Smooth muscle cell (in vitro differentiated cells): ENCODE results near the gene TRIM41. TPM values are rescaled to one million over a fixed set of nuclear protein-coding genes. Genes with fewer than 3 reads are reported as not detected.
A peak's percentile ranks its signal among the peaks of the same experiment; 100 is the strongest.

Source experiments
- DNase-seq: peaks from one replicate; lab custom pipeline; 2025; ENCODE audit not compliant: unreplicated experiment; lab: John Stamatoyannopoulos, UW
- H2AFZ ChIP-seq: fragments of 200-600 bp; sonication (generic); 2 replicates; pipeline ENCODE4 v1.6.0; 2016; ENCODE audit warnings: antibody characterized with exemption, low read depth, mild to moderate bottlenecking
- H3F3A ChIP-seq: fragments of 200-600 bp; sonication (generic); 2 replicates; pipeline ENCODE4 v1.6.0; 2017; ENCODE audit warnings: antibody characterized with exemption, low read depth
- H3K27ac ChIP-seq: fragments of 200-600 bp; sonication (generic); 2 replicates; pipeline ENCODE4 v1.5.1; 2016; ENCODE audit warnings: low read depth, mild to moderate bottlenecking
- H3K27me3 ChIP-seq: fragments of 200-600 bp; sonication (generic); 2 replicates; pipeline ENCODE4 v1.6.1; 2016; ENCODE audit warnings: low read depth, mild to moderate bottlenecking
- H3K36me3 ChIP-seq: fragments of 200-600 bp; sonication (generic); 2 replicates; pipeline ENCODE4 v1.5.1; 2016; ENCODE audit warnings: low read depth
- H3K4me1 ChIP-seq: fragments of 200-600 bp; sonication (generic); 2 replicates; pipeline ENCODE4 v1.5.1; 2016; ENCODE audit warnings: low read depth
- H3K4me2 ChIP-seq: fragments of 200-600 bp; sonication (generic); 2 replicates; pipeline ENCODE4 v1.6.0; 2016; ENCODE audit warnings: mild to moderate bottlenecking
- H3K4me3 ChIP-seq: fragments of 200-600 bp; sonication (generic); 2 replicates; pipeline ENCODE4 v1.5.1; 2016; ENCODE audit warnings: mild to moderate bottlenecking
- H3K79me2 ChIP-seq: fragments of 200-600 bp; sonication (generic); 2 replicates; pipeline ENCODE4 v1.6.0; 2016; ENCODE audit warnings: low read depth, mild to moderate bottlenecking
- H3K9ac ChIP-seq: fragments of 200-600 bp; sonication (generic); 2 replicates; pipeline ENCODE4 v1.6.0; 2016; ENCODE audit warnings: low read depth
- H3K9me3 ChIP-seq: fragments of 200-600 bp; sonication (generic); replicated peaks from 2 replicates; pipeline ENCODE4 v1.5.1; 2016; ENCODE audit warnings: low read depth
- H4K20me1 ChIP-seq: fragments of 200-600 bp; sonication (generic); 2 replicates; pipeline ENCODE4 v1.6.0; 2016; ENCODE audit warnings: low read depth
- WGBS: methylation state at CpG from one replicate; pipeline ENCODE4 v1.1.7; 2016; ENCODE audit warnings: low lambda C conversion rate; 5-methylcytosine and 5-hydroxymethylcytosine counted together
- polyA plus RNA-seq: library from polyadenylated mRNA; unstranded; fragments of >200 nt; fragmentation: Nextera tagmentation; extraction: Ambion mirVana; gene quantifications from 2 replicates; pipeline ENCODE4 v1.2.1, GENCODE V29; 2016
- total RNA-seq: library from RNA; depleted of rRNA; stranded (reverse); fragments of >200 nt; gene quantifications from 2 replicates; pipeline ENCODE4 v1.2.3, GENCODE V29; 2014
- TF ChIP-seq, protein P1 (sequence below): fragments of 200-600 bp; sonication (generic); IDR thresholded peaks from 2 replicates; pipeline ENCODE4 v1.5.1; 2017; ENCODE audit warnings: borderline replicate concordance, mild to moderate bottlenecking, antibody characterized with exemption; ENCODE audit not compliant: insufficient read depth, poor library complexity, severe bottlenecking

Gene TRIM41
- total and polyA plus RNA-seq, 2 experiments from 2014 or later: 2.4 to 7.5 TPM

DNA sequence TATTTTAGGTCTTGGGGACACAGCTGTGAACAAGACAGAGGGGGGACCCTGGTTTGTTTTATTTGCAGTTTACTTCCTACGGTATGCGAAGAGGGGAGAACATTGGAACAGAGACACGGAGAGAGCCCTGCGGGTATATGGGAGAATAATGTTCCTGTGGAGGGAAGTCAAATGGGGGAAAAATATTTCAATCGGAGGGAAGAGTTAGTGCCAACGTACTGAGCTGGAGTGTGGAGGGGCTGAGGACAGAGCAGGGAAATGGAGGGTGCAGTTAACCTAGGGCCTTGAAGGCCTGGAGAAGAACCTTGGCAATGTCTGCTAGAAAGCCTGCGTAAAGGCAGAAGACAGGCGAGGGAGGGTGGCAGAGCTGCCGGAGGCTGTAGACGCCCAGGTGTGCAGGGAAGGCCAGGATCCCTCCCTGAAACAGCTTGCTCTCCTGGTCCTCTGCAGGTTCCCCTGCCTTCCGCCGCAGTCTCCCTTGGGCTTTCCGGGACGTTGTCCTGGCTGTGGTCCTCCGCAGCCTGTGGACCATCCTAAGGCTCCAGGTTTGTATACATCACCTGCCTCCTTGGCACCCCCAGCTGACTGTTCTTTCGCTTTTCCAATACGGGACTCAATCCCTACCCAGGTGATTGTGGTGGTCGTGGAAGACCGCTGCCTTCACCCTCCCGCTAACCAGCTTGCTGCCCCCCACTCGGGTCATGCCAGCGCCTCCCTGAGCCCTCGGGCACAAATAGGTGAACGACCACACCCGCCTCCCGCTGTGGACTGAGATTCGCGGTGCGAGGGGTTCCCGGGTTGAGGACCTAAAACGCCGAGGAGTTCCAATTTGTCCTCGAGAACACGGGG, 22.6 kb downstream of the TRIM41 start:
- Histone ChIP-seq H3K4me3 (peak overlapping the region; percentile 75), H4K20me1 (peaks cover 59% of the 10 kb centered on the region), H3F3A (peaks cover 21% of the 10 kb centered on the region), H3K9ac (peak overlapping the region; percentile 87), H3K9me3 (no peaks in the 10 kb centered on the region), H3K79me2 (peaks cover 69% of the 10 kb centered on the region), H3K27ac (peak overlapping the region; percentile 88), H3K4me1 (peaks cover 41% of the 10 kb centered on the region), H3K27me3 (no peaks in the 10 kb centered on the region), H3K36me3 (no peaks in the 10 kb centered on the region), H2AFZ (peak overlapping the region; percentile 68), H3K4me2 (peak overlapping the region; percentile 97)
- 26% methylated on average over 34 of the region's 34 CpGs for WGBS
- TF ChIP-seq, protein P1, sequence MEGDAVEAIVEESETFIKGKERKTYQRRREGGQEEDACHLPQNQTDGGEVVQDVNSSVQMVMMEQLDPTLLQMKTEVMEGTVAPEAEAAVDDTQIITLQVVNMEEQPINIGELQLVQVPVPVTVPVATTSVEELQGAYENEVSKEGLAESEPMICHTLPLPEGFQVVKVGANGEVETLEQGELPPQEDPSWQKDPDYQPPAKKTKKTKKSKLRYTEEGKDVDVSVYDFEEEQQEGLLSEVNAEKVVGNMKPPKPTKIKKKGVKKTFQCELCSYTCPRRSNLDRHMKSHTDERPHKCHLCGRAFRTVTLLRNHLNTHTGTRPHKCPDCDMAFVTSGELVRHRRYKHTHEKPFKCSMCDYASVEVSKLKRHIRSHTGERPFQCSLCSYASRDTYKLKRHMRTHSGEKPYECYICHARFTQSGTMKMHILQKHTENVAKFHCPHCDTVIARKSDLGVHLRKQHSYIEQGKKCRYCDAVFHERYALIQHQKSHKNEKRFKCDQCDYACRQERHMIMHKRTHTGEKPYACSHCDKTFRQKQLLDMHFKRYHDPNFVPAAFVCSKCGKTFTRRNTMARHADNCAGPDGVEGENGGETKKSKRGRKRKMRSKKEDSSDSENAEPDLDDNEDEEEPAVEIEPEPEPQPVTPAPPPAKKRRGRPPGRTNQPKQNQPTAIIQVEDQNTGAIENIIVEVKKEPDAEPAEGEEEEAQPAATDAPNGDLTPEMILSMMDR: no peak
- no peak for DNase-seq

DNA sequence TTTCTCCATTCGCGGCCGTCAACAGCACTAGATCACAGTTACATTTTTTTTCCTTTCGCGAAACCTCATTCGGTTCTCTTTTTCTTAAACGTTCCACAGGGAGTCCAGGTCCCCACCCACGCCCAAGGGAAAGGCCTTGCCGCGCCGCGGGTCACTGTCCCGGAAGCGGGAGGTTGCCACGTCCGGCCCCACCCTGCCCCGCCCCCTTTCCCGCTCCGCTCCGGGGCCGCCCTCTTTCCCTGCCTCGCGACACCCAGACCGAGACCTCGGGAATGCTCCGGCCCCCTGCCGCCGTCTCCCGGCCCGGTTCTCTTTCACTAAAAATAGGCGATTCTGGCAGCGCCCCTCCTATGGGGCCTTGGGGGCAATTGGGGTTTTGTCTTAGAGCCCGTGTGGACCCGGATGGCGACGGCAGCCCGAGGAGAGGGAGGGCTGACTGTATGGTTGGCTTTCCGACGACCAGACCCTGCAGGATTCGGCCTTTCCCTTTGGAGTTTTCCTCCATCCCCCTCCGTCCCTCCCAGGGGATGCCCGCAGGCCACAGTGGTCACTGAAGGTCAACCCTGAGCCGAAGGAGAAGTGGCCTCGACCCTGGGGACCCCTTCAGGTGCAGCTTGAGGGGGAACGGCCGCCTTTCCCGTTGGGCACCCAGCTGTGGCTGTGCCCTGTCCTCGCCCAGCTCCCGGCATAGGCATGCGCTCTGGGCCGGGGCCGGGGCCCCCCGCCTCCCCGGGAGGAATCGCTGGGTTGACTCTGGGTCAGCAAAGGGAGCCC, 23.4 kb downstream of the TRIM41 start:
- Histone ChIP-seq H3K4me2 (peak overlapping the region; percentile 97), H3K36me3 (no peaks in the 10 kb centered on the region), H3K9ac (peak overlapping the region; percentile 87), H3F3A (peaks cover 20% of the 10 kb centered on the region), H3K27me3 (no peaks in the 10 kb centered on the region), H3K79me2 (peaks cover 69% of the 10 kb centered on the region), H3K4me1 (peaks cover 39% of the 10 kb centered on the region), H2AFZ (peak overlapping the region; percentile 84), H3K4me3 (peak overlapping the region; percentile 75), H4K20me1 (peaks cover 59% of the 10 kb centered on the region), H3K27ac (peak overlapping the region; percentile 88), H3K9me3 (no peaks in the 10 kb centered on the region)
- no peak for DNase-seq
- under 1% methylated on average over 44 of the region's 55 CpGs for WGBS
- TF ChIP-seq, protein P1: no peak

DNA sequence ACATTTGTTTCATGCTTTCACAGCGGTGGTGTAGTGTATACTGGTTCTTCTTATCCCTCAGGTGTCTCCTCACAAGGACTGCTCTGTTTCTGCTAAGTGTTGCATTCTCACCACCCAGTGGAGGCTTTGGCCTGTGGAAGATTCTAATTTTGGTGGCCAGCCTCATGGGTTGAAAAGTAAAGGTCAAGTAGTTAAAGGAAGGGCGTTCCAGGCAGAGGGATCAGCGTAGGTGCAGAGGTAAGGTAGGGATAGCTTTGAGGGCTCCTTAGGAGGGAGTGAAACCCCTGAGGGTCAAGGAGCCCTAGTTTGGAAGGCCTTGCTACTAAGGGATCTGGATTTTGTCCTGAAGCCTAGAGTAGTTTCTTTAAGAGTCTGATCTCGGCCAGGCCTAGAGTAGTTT, 25.2 kb downstream of the TRIM41 start:
- H4K20me1 ChIP-seq: peaks cover 59% of the 10 kb centered on the region
- TF ChIP-seq, protein P1: no peak
- H3K9ac ChIP-seq: peak overlapping the region; percentile 50
- H3F3A ChIP-seq: peaks cover 9% of the 10 kb centered on the region
- peaks cover 31% of the 10 kb centered on the region for H3K4me1 ChIP-seq
- H3K27ac ChIP-seq: peak overlapping the region; percentile 88
- WGBS: 45% methylated on average over 4 of the region's 4 CpGs
- no peaks in the 10 kb centered on the region for H3K36me3 ChIP-seq
- H2AFZ ChIP-seq: no peak overlapping the region
- no peaks in the 10 kb centered on the region for H3K9me3 ChIP-seq
- H3K79me2 ChIP-seq: peaks cover 69% of the 10 kb centered on the region
- H3K4me2 ChIP-seq: peak overlapping the region; percentile 97
- H3K4me3 ChIP-seq: peak overlapping the region; percentile 75
- DNase-seq: no peak
- H3K27me3 ChIP-seq: no peaks in the 10 kb centered on the region
